Coronary artery (tissue), 2 donors: ENCODE data around the gene USF3.

Source experiments
- DNase-seq: peaks from one replicate; pipeline ENCODE4 v3.0.0-alpha.2; 2017; ENCODE audit warnings: low spot score
- H3K27ac ChIP-seq, 2 donors: fragments of 200-600 bp; sonication (generic); one replicate each; pipeline ENCODE4 v1.5.1; 2016 to 2019
- H3K4me3 ChIP-seq: fragments of 200-600 bp; sonication (generic); 2 replicates; pipeline ENCODE4 v1.5.1; 2016; ENCODE audit warnings: mild to moderate bottlenecking, moderate library complexity
- TF ChIP-seq, protein P1 (sequence below): fragments of 200-600 bp; sonication (generic); IDR thresholded peaks from one replicate; pipeline ENCODE4 v1.5.1; 2019; ENCODE audit warnings: antibody characterized with exemption

Gene USF3

DNA sequence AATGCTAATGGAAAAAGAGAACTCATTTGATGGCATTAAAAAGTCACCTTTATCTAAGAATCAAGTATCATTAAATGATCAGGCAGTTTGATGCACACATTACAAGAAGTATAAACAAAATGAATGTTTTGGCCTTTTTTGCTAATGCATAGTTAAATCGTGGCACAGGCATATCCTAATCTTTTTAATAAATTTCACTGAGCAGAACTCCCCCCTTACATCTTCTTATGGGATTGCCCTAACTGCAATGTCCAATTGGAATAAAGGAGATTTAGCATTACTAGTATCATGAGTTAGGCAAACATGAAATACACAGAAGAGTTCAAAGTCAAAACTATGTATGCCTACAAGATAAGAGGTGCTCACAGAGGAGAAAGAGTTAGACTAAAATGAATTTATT is 32.7 kb downstream of the USF3 start:
- TF ChIP-seq, protein P1, sequence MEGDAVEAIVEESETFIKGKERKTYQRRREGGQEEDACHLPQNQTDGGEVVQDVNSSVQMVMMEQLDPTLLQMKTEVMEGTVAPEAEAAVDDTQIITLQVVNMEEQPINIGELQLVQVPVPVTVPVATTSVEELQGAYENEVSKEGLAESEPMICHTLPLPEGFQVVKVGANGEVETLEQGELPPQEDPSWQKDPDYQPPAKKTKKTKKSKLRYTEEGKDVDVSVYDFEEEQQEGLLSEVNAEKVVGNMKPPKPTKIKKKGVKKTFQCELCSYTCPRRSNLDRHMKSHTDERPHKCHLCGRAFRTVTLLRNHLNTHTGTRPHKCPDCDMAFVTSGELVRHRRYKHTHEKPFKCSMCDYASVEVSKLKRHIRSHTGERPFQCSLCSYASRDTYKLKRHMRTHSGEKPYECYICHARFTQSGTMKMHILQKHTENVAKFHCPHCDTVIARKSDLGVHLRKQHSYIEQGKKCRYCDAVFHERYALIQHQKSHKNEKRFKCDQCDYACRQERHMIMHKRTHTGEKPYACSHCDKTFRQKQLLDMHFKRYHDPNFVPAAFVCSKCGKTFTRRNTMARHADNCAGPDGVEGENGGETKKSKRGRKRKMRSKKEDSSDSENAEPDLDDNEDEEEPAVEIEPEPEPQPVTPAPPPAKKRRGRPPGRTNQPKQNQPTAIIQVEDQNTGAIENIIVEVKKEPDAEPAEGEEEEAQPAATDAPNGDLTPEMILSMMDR = no peak
- no peak for DNase-seq
- H3K27ac ChIP-seq = no peak overlapping the region
- no peak overlapping the region for H3K4me3 ChIP-seq

DNA sequence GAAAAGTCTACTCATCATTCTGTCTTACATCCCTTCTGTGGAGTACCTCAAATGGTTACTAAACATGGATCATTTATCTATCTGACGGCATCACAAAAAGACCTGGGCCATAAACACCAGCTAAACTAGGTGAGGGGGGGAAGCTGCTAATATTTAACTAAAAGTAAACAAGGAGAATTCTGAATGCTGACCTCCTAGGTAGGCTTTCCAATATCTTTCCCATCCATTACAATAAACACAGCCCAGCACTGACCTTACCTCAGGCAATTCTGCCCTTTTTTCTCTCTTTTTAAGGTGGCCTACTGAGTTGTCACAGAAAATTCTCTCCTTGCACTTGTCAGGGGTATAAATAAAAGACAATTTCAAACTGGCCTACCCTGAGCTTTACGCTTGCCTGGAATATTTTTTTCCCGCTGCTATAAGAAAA is 33.1 kb downstream of the USF3 start:
- no peak for DNase-seq
- Histone ChIP-seq H3K27ac (no peak overlapping the region), H3K4me3 (no peak overlapping the region)
- TF ChIP-seq, protein P1 = no peak

DNA sequence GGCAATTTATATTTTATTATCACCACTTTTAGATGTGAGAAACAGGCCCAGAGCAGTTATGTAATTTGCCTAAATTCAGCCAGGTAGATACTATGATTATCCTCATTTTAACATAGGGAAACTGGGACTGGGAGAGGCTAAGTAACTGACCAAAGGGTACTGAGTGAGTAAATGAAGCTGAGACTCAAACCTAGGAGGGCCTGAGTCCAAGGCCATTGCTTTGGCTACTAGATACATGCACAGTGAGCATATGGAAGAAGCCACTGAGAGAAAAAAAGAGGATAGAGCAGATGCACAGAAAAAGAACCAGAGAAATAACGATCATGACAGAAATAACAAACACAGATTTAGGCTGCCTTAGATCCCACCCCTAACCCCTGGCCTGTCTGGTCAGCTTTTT is 33.6 kb downstream of the USF3 start:
- TF ChIP-seq, protein P1 = no peak

DNA sequence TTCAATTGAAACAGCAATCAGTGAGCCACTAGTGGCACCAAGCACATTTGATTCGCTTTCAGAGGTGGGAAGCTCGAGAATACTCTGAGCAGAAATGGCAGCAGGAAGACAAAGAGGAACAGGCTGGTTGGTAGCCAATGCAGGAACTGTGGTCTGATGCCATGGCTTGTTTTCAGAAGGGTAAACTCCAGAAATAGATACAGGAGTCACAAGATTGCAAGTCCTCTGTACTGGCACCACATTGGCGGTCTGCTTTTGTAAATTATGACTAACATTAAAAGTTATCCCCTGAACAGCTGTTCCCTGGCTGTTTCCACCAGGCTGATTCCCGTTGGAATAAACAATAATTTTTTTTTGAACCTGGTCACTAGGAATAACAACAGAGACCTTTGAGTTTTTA is 35.5 kb downstream of the USF3 start:
- Histone ChIP-seq H3K27ac (no peak overlapping the region), H3K4me3 (no peak overlapping the region)
- DNase-seq = no peak
- TF ChIP-seq, protein P1 = no peak

More for the DNA sequence above, 33.6 kb downstream of the USF3 start:
- no peak for DNase-seq
- H3K4me3 ChIP-seq = no peak overlapping the region
- no peak overlapping the region for H3K27ac ChIP-seq

DNA sequence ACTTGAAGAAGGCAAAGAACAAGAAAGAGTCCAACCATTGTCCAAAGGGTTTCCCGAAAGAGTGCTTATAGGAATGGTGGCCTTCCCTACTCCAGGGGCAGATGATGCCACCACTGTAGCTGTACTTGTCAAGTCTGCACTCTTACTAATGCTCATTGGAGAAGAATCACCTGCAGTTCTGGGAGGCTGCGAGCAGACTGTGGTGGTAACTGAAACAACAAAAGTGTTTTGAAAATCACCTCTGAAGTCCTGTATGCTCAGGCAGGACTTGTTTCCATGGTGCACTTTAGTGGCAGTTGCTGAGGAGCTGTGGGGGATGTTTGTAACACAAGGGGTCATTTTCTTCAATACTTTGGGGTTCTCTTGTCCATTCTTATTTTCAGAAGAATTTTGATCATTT is 36.0 kb downstream of the USF3 start:
- Histone ChIP-seq H3K27ac (no peak overlapping the region), H3K4me3 (no peak overlapping the region)
- TF ChIP-seq, protein P1 = no peak

DNA sequence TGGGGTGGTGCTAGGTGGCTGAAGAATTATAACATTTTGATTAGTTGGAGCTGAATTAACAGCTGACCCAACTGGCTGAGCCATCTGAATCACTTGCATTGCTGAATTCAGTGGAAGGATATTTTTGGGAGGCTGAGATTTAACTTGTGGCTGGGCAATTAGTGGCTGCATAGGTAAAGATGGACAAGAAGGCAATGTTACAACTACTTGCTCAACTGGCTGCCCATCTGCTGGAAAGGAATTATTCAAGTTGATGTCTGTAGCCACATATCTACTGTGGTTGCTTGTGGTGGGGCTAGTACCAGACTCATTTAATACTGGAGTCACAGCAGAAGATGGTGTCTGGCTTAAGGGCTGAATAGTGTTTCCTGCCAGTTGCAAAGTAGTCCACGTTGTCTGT is 36.4 kb downstream of the USF3 start:
- TF ChIP-seq, protein P1 = no peak
- DNase-seq = no peak
- H3K27ac ChIP-seq = no peak overlapping the region
- H3K4me3 ChIP-seq = no peak overlapping the region

More for the DNA sequence above, 36.0 kb downstream of the USF3 start:
- no peak for DNase-seq

DNA sequence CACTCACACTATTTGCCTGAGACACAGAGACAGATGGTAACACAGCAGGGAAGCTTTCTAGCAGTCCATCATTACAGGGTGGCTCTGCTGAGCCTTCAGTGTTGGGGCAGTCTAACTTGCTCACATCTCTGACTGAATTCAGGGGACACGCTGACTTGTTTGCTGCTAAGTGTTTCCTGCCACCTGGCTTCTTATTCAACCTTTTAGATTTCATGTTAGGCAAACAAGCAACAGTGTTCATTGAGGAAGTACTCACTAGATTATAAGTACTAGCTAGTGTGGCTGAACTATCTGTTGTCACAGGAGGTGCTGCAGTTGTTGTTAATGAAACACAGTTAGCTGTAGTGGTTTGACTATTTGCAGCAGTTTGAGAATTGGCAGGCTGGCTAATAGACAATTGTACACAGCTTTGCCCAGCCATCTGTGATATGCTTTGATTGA is 37.3 kb downstream of the USF3 start:
- TF ChIP-seq, protein P1 = no peak
- no peak for DNase-seq
- H3K27ac ChIP-seq = no peak overlapping the region
- H3K4me3 ChIP-seq = no peak overlapping the region
